EL (cell line): ENCODE data around the gene NFATC2.
A peak's percentile ranks its signal among the peaks of the same experiment; 100 is the strongest.

ENCODE experiments used
- DNase-seq: peaks from one replicate; pipeline ENCODE4 v3.0.0-alpha.2; 2016

The NFATC2 gene

GRCh38 chr20:51409192-51409880 is 133.2 kb downstream of the NFATC2 start:
- DNase-seq: no peak

DNA sequence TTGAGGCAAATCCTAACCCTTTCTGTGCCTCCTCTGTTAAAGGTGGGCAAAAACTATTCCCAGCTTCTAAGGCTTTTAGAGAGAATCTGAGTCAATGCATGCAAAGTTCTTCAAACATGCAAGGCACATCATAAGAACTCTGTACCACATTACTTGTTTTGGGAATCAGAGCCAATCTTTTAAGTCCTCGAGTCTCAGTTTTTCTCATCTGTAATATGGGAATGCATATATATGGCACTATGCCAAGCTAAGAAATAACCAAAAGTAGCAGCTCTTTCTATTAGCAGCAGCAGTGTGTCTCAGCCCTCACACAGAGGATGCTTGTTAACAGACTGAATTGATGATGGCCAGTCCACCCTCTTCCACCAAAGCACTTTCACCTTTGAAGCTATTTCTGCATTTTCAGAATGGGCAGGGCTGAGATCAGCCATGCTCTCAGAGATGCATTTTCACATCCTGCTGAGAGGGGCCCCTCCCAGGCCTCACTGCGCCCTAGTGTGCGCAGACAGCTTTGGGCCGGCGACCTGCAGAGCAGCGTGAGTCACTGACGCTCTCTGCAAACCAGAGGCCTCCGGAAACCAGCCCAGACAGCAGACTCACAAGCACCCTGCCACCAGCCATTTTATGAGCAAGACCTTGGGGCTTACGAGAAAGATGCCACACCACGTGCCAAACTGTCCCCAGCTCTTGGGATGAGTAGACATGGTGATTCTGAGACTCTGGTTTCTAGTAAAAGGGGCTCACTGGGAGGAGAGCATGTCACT is 138.0 kb downstream of the NFATC2 start:
- no peak for DNase-seq

DNA sequence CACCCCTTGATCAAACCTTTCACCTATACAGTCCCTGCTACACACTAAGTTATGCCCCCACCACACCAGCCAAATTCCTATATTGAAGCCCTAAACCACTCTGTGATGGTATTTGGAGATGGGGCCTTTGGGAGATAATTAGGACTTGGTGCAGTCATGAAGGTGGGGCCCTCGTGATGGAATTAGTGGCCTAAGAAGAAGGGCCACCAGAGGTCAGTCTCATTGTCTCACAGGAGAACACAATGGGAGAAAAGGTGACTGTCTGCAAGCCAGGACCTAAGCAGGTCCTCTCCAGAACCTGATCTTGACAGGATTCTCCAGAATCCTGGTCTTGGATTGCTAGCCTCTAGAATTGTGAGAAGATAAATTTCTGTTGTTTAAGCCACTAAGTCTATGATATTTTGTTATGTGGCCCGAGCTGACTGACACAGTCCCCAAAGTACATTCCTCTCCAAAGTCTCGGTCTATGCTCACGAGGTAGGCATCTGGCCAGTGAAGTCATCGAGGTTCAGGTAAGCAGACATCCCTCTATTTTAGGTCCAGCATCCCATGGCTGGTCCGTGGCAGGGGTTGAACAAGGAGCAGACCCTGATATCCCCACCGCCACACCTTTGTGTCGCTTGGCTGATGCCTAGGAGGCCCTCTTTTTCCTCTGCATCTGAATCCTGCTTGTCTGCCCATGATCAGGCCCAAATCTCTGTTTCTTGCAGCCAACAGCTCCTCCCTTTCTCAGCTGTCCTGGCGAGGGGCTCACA is 138.9 kb downstream of the NFATC2 start:
- DNase-seq: no peak

- no peak for DNase-seq
These were observed 140.3 kb downstream of the NFATC2 start for GRCh38 chr20:51402201-51402600.

DNA sequence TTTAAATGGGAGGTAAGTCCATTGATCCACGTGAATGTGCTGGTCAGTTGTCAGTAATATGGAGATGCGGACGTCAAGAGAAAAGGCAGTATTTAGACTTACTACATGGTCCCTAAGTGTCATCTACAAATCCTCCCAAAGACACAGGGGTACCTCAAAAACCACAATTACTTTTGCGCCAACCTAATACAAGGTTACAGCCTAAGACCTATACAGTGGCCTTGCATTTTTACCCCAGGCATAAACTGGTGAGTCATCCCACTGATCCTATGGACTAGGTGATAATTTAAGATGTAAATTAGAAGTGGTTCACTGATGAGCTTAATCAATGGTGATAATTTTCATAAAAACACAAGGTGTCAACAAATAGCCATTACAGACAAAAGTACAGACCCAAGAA is 141.0 kb downstream of the NFATC2 start:
- no peak for DNase-seq

DNA sequence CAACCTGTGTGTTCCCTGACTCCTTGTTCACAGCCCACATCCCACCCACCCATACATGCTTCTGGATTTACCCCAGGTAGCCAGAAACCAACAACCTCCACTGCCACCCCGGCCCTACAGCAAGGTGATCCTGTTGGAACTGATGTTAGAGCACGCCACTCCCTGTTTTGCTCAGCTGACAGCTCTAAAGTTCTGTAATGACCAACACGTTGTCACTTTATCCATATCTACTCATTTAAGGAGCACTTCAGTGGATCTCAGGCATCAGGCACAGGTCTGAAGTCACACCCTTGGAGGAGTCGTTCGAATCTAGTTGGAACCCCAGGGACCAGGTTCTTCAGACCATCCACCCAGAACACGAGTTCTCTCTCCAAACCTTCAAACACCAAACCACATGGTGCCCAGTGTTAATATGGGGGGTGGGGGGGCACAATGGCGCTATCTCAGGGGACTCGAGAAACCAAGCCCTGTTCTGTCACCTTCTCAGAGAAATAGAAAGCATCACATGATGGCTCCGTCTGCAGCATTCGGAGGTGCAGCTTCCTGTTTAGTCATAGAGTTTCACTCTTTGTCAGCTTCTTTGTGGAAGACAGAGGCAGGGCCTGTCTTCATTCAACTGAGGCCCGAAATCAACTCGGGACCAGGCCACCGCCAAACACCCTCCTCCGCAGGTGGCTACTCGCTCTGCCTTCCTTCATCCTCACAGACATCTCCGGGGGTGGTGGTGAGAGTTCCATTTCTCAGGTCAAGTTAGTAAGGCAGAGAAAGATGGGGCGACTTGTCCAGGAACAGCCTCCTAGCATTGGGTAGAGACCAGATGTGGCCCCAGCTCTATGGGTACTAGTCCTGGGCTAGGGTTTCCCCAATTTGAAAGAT is 142.2 kb downstream of the NFATC2 start:
- no peak for DNase-seq

DNA sequence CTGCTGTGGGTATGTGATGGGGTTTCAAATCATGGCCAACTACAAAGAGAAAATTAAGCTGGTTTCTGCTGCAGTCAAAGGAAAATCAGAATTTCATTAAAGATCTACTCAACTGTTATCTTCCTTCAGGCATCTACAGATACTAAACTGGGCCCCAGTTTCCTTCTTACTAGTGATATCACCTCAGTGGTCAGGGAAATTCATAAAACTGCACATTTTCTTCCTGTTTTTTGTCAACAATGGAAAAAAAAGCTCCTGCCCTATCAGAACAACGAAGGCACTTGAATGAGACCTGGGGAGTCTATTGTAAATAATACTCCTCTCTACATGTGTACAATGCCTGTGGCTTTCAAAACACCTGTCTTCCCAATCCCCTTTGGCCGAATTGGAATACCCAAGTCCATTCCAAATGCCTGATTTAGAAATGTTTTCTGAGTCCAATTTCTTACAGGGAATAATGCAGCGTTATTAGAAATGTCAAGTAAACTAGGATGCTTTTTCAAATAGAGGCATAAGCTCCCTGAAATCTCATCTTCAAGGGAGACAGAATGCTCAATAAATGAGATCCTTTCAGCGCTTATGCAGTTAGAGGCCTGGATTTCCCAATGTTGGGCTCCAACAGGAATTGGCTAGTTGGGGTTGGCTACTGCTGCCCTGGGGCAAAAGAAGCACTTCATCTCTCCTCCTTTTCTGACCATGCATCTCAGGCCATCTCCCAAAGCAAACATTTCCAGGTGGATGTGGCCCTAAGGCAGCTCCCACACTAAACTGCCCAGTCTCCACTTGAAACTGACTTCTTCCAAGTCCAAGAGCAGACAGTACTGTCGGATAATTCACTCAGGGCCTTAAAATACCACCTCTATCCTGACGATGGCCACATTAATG is 143.3 kb downstream of the NFATC2 start:
- no peak for DNase-seq

DNA sequence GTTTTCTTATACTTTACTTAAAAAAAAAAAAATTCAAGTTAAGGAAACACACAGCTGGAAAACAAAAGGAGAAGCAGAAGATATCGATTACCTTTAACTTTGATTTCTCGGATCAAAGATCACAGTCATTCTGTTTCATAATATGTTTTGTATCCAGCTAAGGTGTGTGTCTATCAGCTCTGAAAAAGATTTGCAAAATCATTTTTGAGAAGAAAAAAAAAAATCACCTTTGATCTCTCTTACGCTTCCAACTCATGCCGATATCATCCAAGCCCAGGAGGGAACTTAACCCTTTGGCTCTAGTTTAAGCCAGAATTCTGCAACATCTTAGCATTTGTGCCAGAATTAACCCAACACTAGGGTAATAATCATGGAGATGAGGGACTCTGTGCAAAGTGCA is 144.0 kb downstream of the NFATC2 start:
- no peak for DNase-seq

DNA sequence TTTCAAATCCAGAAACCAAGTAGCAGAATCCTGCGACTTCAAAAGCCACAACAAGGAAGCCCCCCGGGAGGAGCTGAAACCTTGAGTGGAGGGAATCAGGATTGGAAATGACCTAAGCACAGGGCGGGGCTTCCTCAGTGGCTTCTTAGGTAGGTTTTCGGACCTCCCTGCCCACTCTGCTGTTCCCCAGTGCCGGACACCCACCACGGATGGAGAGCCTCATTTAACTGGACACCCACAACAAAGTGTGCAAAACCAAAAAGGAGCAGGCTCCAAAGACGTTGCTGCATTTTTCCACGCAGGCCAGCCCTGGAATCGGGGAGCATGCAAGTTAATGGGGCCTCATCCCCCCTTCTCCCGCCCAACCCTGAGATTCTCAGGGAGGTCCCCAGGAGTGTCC is 144.4 kb downstream of the NFATC2 start:
- DNase-seq: no peak

GRCh38 chr20:51397137-51397536 is 145.4 kb downstream of the NFATC2 start:
- no peak for DNase-seq

DNA sequence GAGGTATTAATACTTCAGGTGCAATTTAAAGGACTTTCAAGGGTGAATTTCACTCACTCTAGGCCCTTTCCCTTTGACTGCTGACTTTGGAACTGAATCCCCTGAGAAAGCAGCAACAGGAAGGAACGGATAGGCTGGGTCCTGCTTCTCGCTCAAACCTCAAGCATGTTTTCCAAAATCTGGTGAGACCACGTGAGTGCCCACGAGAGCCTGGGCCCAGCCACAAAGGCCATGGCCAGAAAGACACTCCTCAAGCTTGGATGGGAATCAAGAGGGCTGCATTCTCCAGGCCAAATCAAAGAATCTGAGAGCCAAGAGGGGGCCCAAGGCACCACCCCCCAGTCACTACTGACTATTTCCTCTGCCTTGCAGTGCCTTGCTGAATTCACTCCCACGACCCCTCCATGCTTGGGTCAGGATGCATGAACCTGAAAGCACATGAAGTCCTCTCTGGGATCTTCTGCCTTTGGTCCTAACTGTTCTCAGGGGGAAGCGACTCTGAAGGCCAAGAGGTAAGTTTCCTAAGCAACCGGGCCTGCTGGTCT is 146.1 kb downstream of the NFATC2 start:
- DNase-seq: no peak

DNA sequence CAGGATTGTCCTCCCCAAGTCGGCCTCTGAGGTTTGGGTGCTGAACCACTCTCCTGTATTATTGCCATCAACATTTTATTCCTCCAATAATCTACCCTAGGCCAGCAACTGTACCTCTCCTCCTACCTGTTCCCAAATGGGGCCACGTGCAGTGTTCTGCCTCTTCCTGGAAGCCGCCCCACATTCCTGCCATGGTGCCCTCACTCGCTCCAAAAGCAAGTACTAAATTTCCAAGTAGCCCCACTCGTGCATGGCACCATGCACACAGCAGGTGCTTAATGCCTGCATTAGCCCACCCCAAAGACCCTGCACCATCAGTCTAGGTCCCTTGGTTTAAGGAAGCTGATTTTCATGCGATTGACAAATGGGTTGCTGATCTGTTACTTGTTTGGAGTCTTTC is 147.8 kb downstream of the NFATC2 start:
- DNase-seq: no peak

DNA sequence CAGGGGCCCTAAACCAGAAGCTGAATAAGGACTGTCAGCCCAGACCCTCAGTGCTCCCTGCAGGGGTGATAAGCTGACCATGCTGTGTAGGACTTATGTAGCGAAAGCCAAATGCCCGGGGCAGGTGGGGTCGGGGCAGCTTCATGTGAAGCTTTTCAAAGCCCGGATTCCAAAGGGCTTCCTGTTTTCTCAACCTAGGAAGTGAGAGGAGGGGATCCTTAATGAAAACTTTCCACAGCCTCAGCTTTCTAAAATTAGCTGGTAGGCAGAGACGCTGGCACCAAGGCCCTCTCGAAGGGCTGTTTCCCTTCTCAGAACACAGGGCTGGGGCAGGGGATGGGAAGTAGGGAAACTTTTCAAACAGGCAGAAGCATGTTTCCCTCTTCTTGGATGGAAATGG is 148.9 kb downstream of the NFATC2 start:
- no peak for DNase-seq

DNA sequence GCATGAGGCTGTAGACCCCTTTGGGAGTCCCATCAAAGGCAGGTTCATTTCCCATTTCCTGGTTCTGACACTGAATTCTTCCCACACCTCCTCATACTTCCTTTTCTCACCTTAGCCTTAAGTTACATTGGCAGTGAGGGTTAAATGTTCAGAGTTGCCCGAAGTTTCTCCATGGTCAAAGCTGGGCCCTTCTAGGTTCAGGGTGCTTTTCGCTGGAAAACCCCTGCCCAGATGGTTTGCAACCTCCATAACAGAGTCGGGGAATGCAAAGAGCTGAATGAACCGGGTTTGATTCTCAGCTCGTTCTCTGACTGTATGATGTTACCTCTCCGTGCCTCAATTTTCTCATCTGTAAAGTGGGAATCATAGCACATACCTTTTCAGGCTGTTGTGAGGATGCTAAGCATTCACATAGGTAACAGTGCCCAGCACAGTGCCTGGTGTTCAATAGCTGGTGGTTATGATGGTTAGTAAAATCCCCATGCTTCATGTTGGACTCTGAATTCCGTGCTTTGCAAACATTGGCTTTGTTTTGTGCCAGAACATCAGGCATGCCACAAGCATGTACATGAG is 149.8 kb downstream of the NFATC2 start:
- DNase-seq: no peak

GRCh38 chr20:51391926-51392325 is 150.6 kb downstream of the NFATC2 start:
- DNase-seq: no peak

DNA sequence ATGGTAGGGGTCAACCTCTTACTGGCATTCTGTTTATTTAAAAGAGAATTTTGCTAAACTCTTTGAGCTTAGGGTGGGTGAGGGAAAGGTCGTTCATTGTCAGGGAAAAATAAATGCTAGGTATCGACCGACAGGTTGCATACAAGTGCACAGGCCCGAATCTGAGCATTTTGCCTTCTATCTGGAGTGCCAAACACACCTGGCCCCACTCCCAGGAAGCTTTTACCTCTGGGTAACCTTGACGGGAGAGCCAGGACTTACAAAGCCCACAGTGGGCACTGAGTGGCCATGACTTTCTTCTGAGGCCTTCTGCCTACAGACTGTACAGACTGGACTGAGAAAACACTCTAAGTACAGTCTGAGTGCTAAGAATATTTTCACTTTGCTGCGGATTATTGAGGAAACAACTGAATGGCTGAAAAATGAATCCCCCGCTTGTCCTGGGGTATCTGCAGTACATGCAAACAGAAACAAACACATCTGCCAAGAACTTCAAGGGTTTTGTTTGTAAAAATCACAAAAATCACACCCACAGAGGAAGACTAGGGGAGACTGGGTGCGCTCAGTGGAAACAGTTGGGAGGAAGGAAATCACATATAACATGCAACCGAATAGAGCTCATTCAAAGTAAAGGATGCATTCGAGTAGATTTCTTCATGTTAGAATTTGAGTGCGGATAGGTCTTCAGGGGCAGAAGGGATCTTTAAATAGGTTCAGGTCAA is 152.8 kb downstream of the NFATC2 start:
- no peak for DNase-seq

DNA sequence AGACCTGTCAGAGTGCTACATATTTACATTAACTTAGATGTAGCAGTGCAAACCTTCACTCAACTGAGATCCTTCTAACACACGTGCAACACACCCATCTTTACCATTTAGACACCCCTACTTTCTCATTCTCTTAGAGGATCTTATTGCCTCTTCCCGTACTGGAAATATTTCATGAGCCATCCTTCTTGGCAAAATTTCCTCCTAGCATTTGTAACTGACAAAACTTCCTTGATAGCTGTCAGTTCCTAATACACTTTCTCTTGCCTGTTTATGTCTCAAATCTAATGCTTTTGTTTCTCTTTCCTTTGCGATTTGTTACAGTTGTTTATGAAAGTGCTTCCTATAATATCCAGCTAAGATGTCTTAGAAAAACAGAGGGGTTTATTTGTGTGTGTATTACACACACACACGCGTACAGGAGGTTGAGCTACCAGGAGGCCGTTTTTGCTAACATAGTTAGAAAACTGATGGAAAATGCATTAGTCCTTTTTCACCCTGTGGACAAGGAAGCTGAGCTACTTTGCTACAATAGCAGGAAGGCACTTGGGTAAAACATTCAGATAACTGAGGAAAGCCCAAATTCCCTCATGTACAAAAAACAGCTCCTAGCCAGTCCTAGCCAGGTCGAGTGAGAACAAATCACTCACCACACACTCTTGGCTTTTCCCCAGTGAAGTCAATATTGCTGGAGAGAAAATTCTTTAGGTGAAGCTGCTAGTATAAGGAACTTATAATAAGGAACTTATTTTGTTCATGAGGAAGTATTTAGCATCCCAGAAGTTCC is 153.6 kb downstream of the NFATC2 start:
- DNase-seq: peak; percentile 7

GRCh38 chr20:51388227-51388626 is 154.3 kb downstream of the NFATC2 start:
- peak; percentile 62 for DNase-seq

DNA sequence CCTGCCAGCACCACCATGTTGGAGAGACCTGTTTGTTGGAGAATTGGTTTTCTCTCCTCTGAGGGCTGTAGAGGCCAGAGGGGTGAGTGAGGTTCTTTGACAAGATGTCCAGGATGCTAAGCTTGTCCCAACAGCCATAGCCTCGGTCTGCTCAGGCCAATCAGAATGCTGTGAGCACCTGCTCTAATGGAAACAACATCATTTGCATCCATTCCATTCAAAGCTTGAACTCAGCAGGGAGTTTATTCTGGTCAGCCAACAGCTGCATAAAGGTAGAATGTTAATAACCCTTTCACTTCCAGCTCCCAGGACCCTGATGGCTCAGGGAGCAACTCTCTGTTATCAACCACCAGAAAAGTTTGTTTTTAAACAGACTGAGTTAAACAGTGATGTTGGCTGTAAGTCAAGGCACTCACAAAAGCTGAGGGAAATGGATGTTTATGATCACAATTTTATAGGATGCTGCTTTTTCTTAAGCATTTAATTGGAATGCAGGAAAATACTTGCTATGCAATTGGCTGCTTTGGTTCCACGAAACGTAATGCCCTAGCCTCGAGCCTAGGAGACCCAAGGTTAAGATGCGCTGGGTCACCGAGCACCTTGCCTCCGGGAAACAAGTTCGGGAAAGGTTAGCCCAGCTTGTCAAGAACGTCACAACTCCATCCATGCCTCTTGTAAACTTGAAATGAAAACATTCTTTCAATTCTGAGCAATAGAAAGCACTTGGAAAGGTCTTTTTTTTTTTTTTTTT is 155.2 kb downstream of the NFATC2 start:
- no peak for DNase-seq
